Duodenal mucosa (tissue), 2 donors: Measurements from ENCODE around the gene FCHSD2.

Experiments used
- H3K27ac ChIP-seq: one replicate; pipeline ENCODE4 v1.7.0; 2013; ENCODE audit warnings: low read depth, low read length
- H3K27me3 ChIP-seq, 2 donors: one replicate each; pipeline ENCODE4 v1.7.0; 2013; ENCODE audit warnings: low read length in 2 of 2, control low read depth in 1 of 2; ENCODE audit not compliant: insufficient read depth in 2 of 2, control insufficient read depth in 1 of 2
- H3K36me3 ChIP-seq, 2 donors: one replicate each; pipeline ENCODE4 v1.7.0; 2013; ENCODE audit warnings: low read length in 2 of 2, control low read depth in 1 of 2; ENCODE audit not compliant: insufficient read depth in 2 of 2, control insufficient read depth in 1 of 2
- H3K4me1 ChIP-seq, 2 donors: one replicate each; pipeline ENCODE4 v1.7.0; 2013; ENCODE audit warnings: low read length in 2 of 2, control low read depth in 1 of 2; ENCODE audit not compliant: insufficient read depth in 2 of 2, control insufficient read depth in 1 of 2
- H3K4me3 ChIP-seq, 2 donors: one replicate each; pipeline ENCODE4 v1.7.0; 2013; ENCODE audit warnings: low read length in 2 of 2, low read depth in 1 of 2
- H3K9ac ChIP-seq, 2 donors: one replicate each; pipeline ENCODE4 v1.7.0; 2013; ENCODE audit warnings: low read length in 2 of 2, low read depth in 1 of 2
- H3K9me3 ChIP-seq, 2 donors: one replicate each; pipeline ENCODE4 v1.7.0; 2013; ENCODE audit warnings: low read length in 2 of 2, control low read depth in 1 of 2; ENCODE audit not compliant: control insufficient read depth in 1 of 2

FCHSD2 gene

GRCh38 chr11:73160005-73160760 lies 18.1 kb upstream of the FCHSD2 start:
- peaks cover 22% of the 10 kb centered on the region in 2 donors for H3K4me1 ChIP-seq
- no peak overlapping the region for H3K9ac ChIP-seq
- no peaks in the 10 kb centered on the region for H3K27me3 ChIP-seq
- H3K9me3 ChIP-seq, result no peaks in the 10 kb centered on the region
- no peak overlapping the region for H3K4me3 ChIP-seq
- no peaks in the 10 kb centered on the region for H3K36me3 ChIP-seq
- H3K27ac ChIP-seq, result no peak overlapping the region

- Histone ChIP-seq H3K27ac (no peak overlapping the region), H3K9me3 (no peaks in the 10 kb centered on the region), H3K36me3 (no peaks in the 10 kb centered on the region), H3K9ac (no peak overlapping the region), H3K4me1 (peaks cover 30% of the 10 kb centered on the region in 2 donors), H3K27me3 (no peaks in the 10 kb centered on the region), H3K4me3 (no peak overlapping the region)
Measured at GRCh38 chr11:73159297-73159696, 17.2 kb upstream of the FCHSD2 start.

GRCh38 chr11:73158356-73159051 lies 16.4 kb upstream of the FCHSD2 start:
- Histone ChIP-seq H3K9ac (no peak overlapping the region), H3K27me3 (no peaks in the 10 kb centered on the region), H3K4me1 (peaks cover 38% of the 10 kb centered on the region in 2 donors), H3K9me3 (no peaks in the 10 kb centered on the region), H3K4me3 (no peak overlapping the region), H3K27ac (no peak overlapping the region), H3K36me3 (no peaks in the 10 kb centered on the region)

- H3K36me3 ChIP-seq, result no peaks in the 10 kb centered on the region
- peaks cover 47 to 50% of the 10 kb centered on the region in 2 donors for H3K4me1 ChIP-seq
- no peak overlapping the region for H3K27ac ChIP-seq
- H3K9ac ChIP-seq, result no peak overlapping the region
- no peak overlapping the region for H3K4me3 ChIP-seq
- no peaks in the 10 kb centered on the region for H3K27me3 ChIP-seq
- H3K9me3 ChIP-seq, result no peaks in the 10 kb centered on the region
Measured at GRCh38 chr11:73157101-73158010, 15.2 kb upstream of the FCHSD2 start.

GRCh38 chr11:73156686-73157085 lies 14.6 kb upstream of the FCHSD2 start:
- Histone ChIP-seq H3K9ac (no peak overlapping the region), H3K27me3 (no peaks in the 10 kb centered on the region), H3K36me3 (no peaks in the 10 kb centered on the region), H3K4me3 (no peak overlapping the region), H3K9me3 (no peaks in the 10 kb centered on the region), H3K27ac (no peak overlapping the region), H3K4me1 (peaks cover 49 to 52% of the 10 kb centered on the region in 2 donors)

- no peaks in the 10 kb centered on the region for H3K9me3 ChIP-seq
- H3K4me3 ChIP-seq, result no peak overlapping the region
- no peaks in the 10 kb centered on the region for H3K27me3 ChIP-seq
- H3K4me1 ChIP-seq, result peaks cover 49 to 52% of the 10 kb centered on the region in 2 donors
- H3K27ac ChIP-seq, result no peak overlapping the region
- no peaks in the 10 kb centered on the region for H3K36me3 ChIP-seq
- no peak overlapping the region for H3K9ac ChIP-seq
Measured at GRCh38 chr11:73156114-73156513, 14.0 kb upstream of the FCHSD2 start.

GRCh38 chr11:73155102-73155501 lies 13.0 kb upstream of the FCHSD2 start:
- Histone ChIP-seq H3K4me1 (peaks cover 49 to 52% of the 10 kb centered on the region in 2 donors), H3K4me3 (no peak overlapping the region), H3K9me3 (no peaks in the 10 kb centered on the region), H3K27ac (no peak overlapping the region), H3K9ac (no peak overlapping the region), H3K27me3 (no peaks in the 10 kb centered on the region), H3K36me3 (no peaks in the 10 kb centered on the region)

- Histone ChIP-seq H3K9me3 (no peaks in the 10 kb centered on the region), H3K4me3 (no peak overlapping the region), H3K36me3 (no peaks in the 10 kb centered on the region), H3K4me1 (peaks cover 49 to 52% of the 10 kb centered on the region in 2 donors), H3K27ac (no peak overlapping the region), H3K27me3 (no peaks in the 10 kb centered on the region), H3K9ac (no peak overlapping the region)
Measured at GRCh38 chr11:73154178-73154577, 12.1 kb upstream of the FCHSD2 start.

- Histone ChIP-seq H3K36me3 (no peaks in the 10 kb centered on the region), H3K4me3 (no peak overlapping the region), H3K4me1 (peaks cover 39 to 46% of the 10 kb centered on the region in 2 donors), H3K9ac (peak overlapping the region in 1 of 2 donors; percentile 19), H3K27ac (peak overlapping the region; percentile 15), H3K27me3 (no peaks in the 10 kb centered on the region), H3K9me3 (no peaks in the 10 kb centered on the region)
Measured at GRCh38 chr11:73152861-73153483, 10.9 kb upstream of the FCHSD2 start.
